ENCODE data around the gene MPZL2.

The MPZL2 gene

DNA sequence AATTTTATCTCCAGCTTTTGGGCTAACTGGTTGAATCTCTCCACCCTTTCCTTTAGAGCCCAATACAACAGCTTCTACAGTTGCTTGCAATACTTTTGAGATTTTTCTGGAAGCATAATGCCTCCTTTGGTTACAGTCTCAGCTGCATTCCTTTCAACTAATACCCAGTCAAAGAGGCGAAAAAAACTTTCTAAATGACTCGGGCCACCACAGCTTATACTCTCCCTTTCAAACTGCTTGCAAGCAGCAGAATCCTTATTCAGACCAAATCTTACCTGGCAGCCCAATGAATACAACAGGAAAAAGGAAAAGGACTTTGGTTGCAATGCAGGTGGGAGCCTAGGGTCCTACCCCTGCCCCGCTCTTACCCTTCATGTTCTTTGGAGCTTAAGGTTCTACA is 55.1 kb downstream of the MPZL2 start:
- no peak for TF ChIP-seq JUND (IDR thresholded peaks at IDR 0.05; ENCODE audit: low read depth)
- no peak for DNase-seq (ENCODE audit: low read depth in 1 of 2, low spot score in 1 of 2)
- in situ Hi-C loops (cut with HindIII; ENCODE audit: low pct_unique_long_range_greater_than_20kb, low sequenced_read_pairs), result no loop called here

- no peak for TF ChIP-seq JUND (IDR thresholded peaks at IDR 0.05; ENCODE audit: low read depth)
- DNase-seq (ENCODE audit: low read depth in 1 of 2, low spot score in 1 of 2), result no peak
- in situ Hi-C loops (cut with HindIII; ENCODE audit: low pct_unique_long_range_greater_than_20kb, low sequenced_read_pairs), result no loop called here
Measured at GRCh38 chr11:118207079-118207478, 57.0 kb downstream of the MPZL2 start.

DNA sequence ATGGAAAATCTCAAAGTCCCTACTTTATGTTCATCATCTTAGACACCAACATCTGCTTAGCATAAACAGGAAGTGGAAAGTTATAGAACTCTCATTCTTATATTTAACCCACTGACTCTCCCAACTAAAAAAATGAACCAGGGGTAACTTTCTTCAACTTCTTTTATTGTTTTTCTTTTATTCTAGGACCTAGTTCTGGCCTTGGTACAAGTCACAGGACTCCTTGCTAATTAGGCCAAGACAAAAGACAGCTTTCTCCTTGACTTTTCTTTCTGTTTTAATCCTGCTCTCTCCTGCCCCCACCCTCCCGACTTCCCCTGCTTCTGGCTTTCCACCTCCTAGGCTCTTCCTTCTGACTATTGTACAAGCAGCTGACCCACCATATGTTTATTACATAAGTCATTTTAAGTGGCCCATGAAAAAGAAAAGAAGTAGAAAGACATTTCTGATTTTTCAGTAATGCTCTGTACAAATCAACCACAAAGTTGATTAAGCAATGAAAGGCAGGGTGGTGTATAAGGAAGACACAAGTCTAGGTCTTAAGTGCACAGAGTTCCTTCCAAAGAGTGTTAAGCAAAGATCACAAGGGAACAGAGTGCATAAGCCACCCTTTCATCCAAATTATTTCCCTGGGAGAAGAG is 57.6 kb downstream of the MPZL2 start:
- TF ChIP-seq JUND (IDR thresholded peaks at IDR 0.05; ENCODE audit: low read depth), result no peak
- in situ Hi-C loops (cut with HindIII; ENCODE audit: low pct_unique_long_range_greater_than_20kb, low sequenced_read_pairs), result no loop called here
- DNase-seq (ENCODE audit: low read depth in 1 of 2, low spot score in 1 of 2), result no peak

DNA sequence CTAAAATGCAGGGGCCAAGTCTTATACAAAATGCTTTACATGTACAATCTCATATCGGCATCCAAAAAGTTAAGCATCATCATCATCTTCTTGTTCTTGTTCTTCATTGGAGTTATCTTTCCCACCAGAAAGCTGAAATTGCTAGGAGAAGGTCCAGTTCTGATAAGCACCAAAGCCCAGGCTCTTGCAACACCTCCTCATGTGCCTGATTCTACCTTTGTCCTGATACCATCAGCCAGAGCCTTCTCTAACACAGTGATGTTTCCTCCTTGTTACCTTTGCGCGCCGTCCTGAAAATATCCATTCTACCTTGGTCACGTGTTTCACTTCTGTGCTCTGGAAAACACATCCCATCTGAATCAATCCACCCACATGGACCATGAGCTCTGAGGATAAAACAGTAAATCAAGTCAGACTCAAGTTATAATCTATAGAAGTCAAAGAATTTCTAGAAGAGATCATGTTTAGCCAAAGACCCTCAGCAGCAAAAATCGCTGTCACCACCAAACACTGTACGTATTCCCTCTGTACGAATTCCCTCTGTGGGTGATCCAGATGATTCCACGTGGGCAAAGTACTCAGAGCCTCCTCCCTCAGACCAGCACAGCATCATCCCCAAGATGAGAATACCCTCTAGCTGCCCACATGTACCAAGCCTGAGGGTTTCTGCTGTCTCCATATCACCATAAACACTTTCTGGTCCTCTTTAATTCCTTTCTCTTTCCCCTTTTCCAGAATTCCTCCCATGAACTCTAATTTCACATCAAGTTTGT is 58.3 kb downstream of the MPZL2 start:
- no peak for DNase-seq (ENCODE audit: low read depth in 1 of 2, low spot score in 1 of 2)
- in situ Hi-C loops (cut with HindIII; ENCODE audit: low pct_unique_long_range_greater_than_20kb, low sequenced_read_pairs), result no loop called here
- TF ChIP-seq JUND (IDR thresholded peaks at IDR 0.05; ENCODE audit: low read depth), result no peak
